IMR-90 (cell line): ENCODE measurements around the gene FOXP4. TPM values are rescaled to one million over a fixed set of nuclear protein-coding genes. Genes with fewer than 3 reads are reported as not detected.

Experiments used
- ATAC-seq: fragments of 200-7000 bp; cut with Tn5 transposase; 2 replicates; pipeline ENCODE4 v1.9.1; 2020; ENCODE audit warnings: low read depth, mild to moderate bottlenecking, moderate library complexity
- BruUV-seq: library from RNA; stranded (reverse); fragments of 400-500 nt; replicated peaks from 2 replicates; lab custom pipeline; 2021; lab: Mats Ljungman, UMichigan
- CTCF ChIA-PET: fragments of 300-600 bp; formaldehyde crosslinking; extraction: SDS; loops from one replicate; lab custom pipeline; 2021; ENCODE audit warnings: antibody characterized with exemption; lab: Yijun Ruan, JAX
- POLR2A ChIA-PET: fragments of 300-600 bp; sonication (Branson Sonifier 250); formaldehyde crosslinking; loops from one replicate; lab custom pipeline; 2022; ENCODE audit warnings: antibody characterized with exemption; ENCODE audit not compliant: unreplicated experiment; lab: Charles Lee
- DNase-seq: peaks from one replicate; pipeline ENCODE4 v3.0.0; 2013
- H2AFZ ChIP-seq: replicated peaks from 2 replicates; pipeline ENCODE3; 2013; ENCODE audit warnings: low read length, mild to moderate bottlenecking; ENCODE audit not compliant: poor library complexity
- H2AK5ac ChIP-seq: 2 replicates; pipeline ENCODE4 v1.6.1; 2013; ENCODE audit warnings: low read depth, low read length, inconsistent platforms
- H2AK9ac ChIP-seq: replicated peaks from 2 replicates; pipeline ENCODE3; 2013; ENCODE audit warnings: mild to moderate bottlenecking, low read depth, low read length, moderate library complexity; ENCODE audit not compliant: poor library complexity
- H2BK120ac ChIP-seq: 2 replicates; pipeline ENCODE4 v1.6.1; 2013; ENCODE audit warnings: low read depth, low read length, inconsistent platforms
- H2BK15ac ChIP-seq: 3 replicates; pipeline ENCODE4 v1.6.1; 2013; ENCODE audit warnings: low read depth, low read length, inconsistent platforms
- H2BK20ac ChIP-seq: 2 replicates; pipeline ENCODE4 v1.6.1; 2013; ENCODE audit warnings: low read depth, mild to moderate bottlenecking, inconsistent platforms, low read length, moderate library complexity
- H2BK5ac ChIP-seq: 2 replicates; pipeline ENCODE4 v1.6.1; 2013; ENCODE audit warnings: mild to moderate bottlenecking, low read depth, low read length, inconsistent platforms; ENCODE audit not compliant: poor library complexity, severe bottlenecking
- H3K14ac ChIP-seq: replicated peaks from 2 replicates; pipeline ENCODE4 v1.6.1; 2013; ENCODE audit warnings: low read depth, low read length, inconsistent platforms
- H3K18ac ChIP-seq: 2 replicates; pipeline ENCODE4 v1.6.1; 2013; ENCODE audit warnings: low read depth, low read length, control low read depth
- H3K23ac ChIP-seq: 2 replicates; pipeline ENCODE4 v1.6.1; 2013; ENCODE audit warnings: low read depth, low read length, inconsistent platforms
- H3K27ac ChIP-seq: 2 replicates; pipeline ENCODE4 v1.5.1; 2013; ENCODE audit warnings: mild to moderate bottlenecking, control low read depth, low read length; ENCODE audit not compliant: insufficient read depth
- H3K27me3 ChIP-seq: 2 replicates; pipeline ENCODE4 v1.6.1; 2013; ENCODE audit warnings: low read length; ENCODE audit not compliant: control insufficient read depth, insufficient read depth
- H3K36me3 ChIP-seq: 2 replicates; pipeline ENCODE4 v1.6.1; 2013; ENCODE audit warnings: low read length, mixed read lengths; ENCODE audit not compliant: control insufficient read depth, insufficient read depth
- H3K4ac ChIP-seq: 2 replicates; pipeline ENCODE4 v1.6.1; 2013; ENCODE audit warnings: low read depth, low read length, inconsistent platforms
- H3K4me1 ChIP-seq: 2 replicates; pipeline ENCODE4 v1.6.1; 2013; ENCODE audit warnings: low read length, mixed read lengths; ENCODE audit not compliant: control insufficient read depth, insufficient read depth
- H3K4me2 ChIP-seq: 2 replicates; pipeline ENCODE4 v1.6.1; 2013; ENCODE audit warnings: low read depth, mild to moderate bottlenecking, control low read depth, low read length, moderate library complexity
- H3K4me3 ChIP-seq: 2 replicates; pipeline ENCODE4 v1.5.1; 2013; ENCODE audit warnings: low read depth, mild to moderate bottlenecking, control low read depth, low read length, moderate library complexity; ENCODE audit not compliant: insufficient read depth
- H3K56ac ChIP-seq: 2 replicates; pipeline ENCODE4 v1.6.1; 2013; ENCODE audit warnings: low read length, inconsistent platforms; ENCODE audit not compliant: insufficient read depth; ENCODE audit errors: extremely low read depth
- H3K79me1 ChIP-seq, 2 experiments: 2 replicates each; pipeline ENCODE4 v1.6.1; 2013; ENCODE audit warnings: low read length in 2 of 2, inconsistent platforms in 1 of 2, low read depth in 1 of 2
- H3K9ac ChIP-seq: 2 replicates; pipeline ENCODE4 v1.6.1; 2013; ENCODE audit warnings: low read depth, low read length, control low read depth
- H3K9me1 ChIP-seq: 2 replicates; pipeline ENCODE4 v1.6.1; 2013; ENCODE audit warnings: low read length, inconsistent platforms; ENCODE audit not compliant: insufficient read depth
- H3K9me3 ChIP-seq: 2 replicates; pipeline ENCODE4 v1.6.1; 2013; ENCODE audit warnings: low read length; ENCODE audit not compliant: control insufficient read depth, insufficient read depth
- H4K20me1 ChIP-seq: 2 replicates; pipeline ENCODE4 v1.6.1; 2013; ENCODE audit warnings: low read length, inconsistent platforms; ENCODE audit not compliant: insufficient read depth
- H4K5ac ChIP-seq: 2 replicates; pipeline ENCODE4 v1.6.1; 2013; ENCODE audit warnings: mild to moderate bottlenecking, low read depth, low read length, control low read depth
- H4K8ac ChIP-seq, 2 experiments: 2 replicates each; pipeline ENCODE4 v1.6.1; 2013; ENCODE audit warnings: low read depth in 2 of 2, low read length in 2 of 2, control low read depth in 1 of 2, inconsistent platforms in 1 of 2
- H4K91ac ChIP-seq: 2 replicates; pipeline ENCODE4 v1.6.1; 2013; ENCODE audit warnings: low read depth, low read length, inconsistent platforms; ENCODE audit not compliant: insufficient read depth
- BHLHE40 ChIP-seq: fragments of 150-350 bp; IDR thresholded peaks from 2 replicates; pipeline ENCODE4 v1.6.1; 2016; ENCODE audit warnings: mild to moderate bottlenecking, low read depth, low read length
- CEBPB ChIP-seq: IDR thresholded peaks from 2 replicates; pipeline ENCODE4 v1.6.1; 2012; ENCODE audit warnings: low read depth, low read length, improper control_type of control experiment
- CHD1 ChIP-seq: IDR thresholded peaks from 2 replicates; pipeline ENCODE4 v1.6.1; 2012; ENCODE audit warnings: low read depth, low read length, improper control_type of control experiment
- FOS ChIP-seq: fragments of 150-350 bp; IDR thresholded peaks from 2 replicates; pipeline ENCODE4 v1.6.1; 2016; ENCODE audit warnings: low read depth, low read length
- MAFK ChIP-seq: IDR thresholded peaks from 2 replicates; pipeline ENCODE4 v1.6.1; 2012; ENCODE audit warnings: low read depth, low read length, improper control_type of control experiment
- MAZ ChIP-seq: IDR thresholded peaks from 2 replicates; pipeline ENCODE4 v1.6.1; 2012; ENCODE audit warnings: low read depth, mild to moderate bottlenecking, low read length, improper control_type of control experiment, moderate library complexity, borderline replicate concordance
- MXI1 ChIP-seq: IDR thresholded peaks from 2 replicates; pipeline ENCODE4 v1.6.1; 2012; ENCODE audit warnings: low read depth, mild to moderate bottlenecking, low read length, moderate library complexity, borderline replicate concordance
- NFE2L2 ChIP-seq: fragments of 150-350 bp; IDR thresholded peaks from 2 replicates; pipeline ENCODE4 v1.6.1; 2016; ENCODE audit warnings: low read depth, mild to moderate bottlenecking, low read length
- POLR2A ChIP-seq: IDR thresholded peaks from 2 replicates; pipeline ENCODE4 v1.6.1; 2012; ENCODE audit warnings: mild to moderate bottlenecking, low read depth, low read length
- RAD21 ChIP-seq: IDR thresholded peaks from 2 replicates; pipeline ENCODE4 v1.6.1; 2012; ENCODE audit warnings: low read length, improper control_type of control experiment
- RCOR1 ChIP-seq: IDR thresholded peaks from 2 replicates; pipeline ENCODE4 v1.6.1; 2012; ENCODE audit warnings: mild to moderate bottlenecking, low read length, improper control_type of control experiment; ENCODE audit not compliant: insufficient replicate concordance
- RFX5 ChIP-seq: IDR thresholded peaks from 2 replicates; pipeline ENCODE4 v1.8.0; 2012; ENCODE audit warnings: low read depth, mild to moderate bottlenecking, low read length, moderate library complexity
- SMC3 ChIP-seq: fragments of 150-350 bp; IDR thresholded peaks from 2 replicates; pipeline ENCODE4 v1.6.1; 2016; ENCODE audit warnings: low read depth, mild to moderate bottlenecking, antibody characterized with exemption, low read length, moderate library complexity
- WGBS, 2 experiments: methylation state at CpG; one replicate each; pipeline versions ENCODE4 v1.1.5 to v1.1.7; 2013; ENCODE audit warnings: missing lambda C conversion rate in 2 of 2; ENCODE audit not compliant: insufficient read length in 1 of 2; ENCODE audit errors: extremely low coverage in 2 of 2; 5-methylcytosine and 5-hydroxymethylcytosine counted together
- dilution Hi-C: fragments of 300-500 bp; cut with HindIII; formaldehyde crosslinking; loops from one replicate; pipeline ENCODE4 v1.14.3; 2018; ENCODE audit warnings: low sequenced_read_pairs; ENCODE audit not compliant: unreplicated experiment
- in situ Hi-C: fragments of 300-500 bp; cut with MboI; formaldehyde crosslinking; loops from 3 replicates; pipeline ENCODE4 v1.14.3; 2019; ENCODE audit warnings: low sequenced_read_pairs, inconsistent platforms, mixed read lengths
- intact Hi-C: fragments of 100-400 bp; cut with micrococcal nuclease; formaldehyde crosslinking; loops from 2 replicates; pipeline ENCODE4 v1.10.0; 2022
- polyA plus RNA-seq, 3 experiments: library from polyadenylated mRNA; depleted of rRNA; stranded (reverse); fragments of >200 nt; gene quantifications; 2 replicates each; pipeline ENCODE4 v1.2.3, GENCODE V29; 2012; ENCODE audit warnings: low replicate concordance in 1 of 3
- total RNA-seq: library from RNA; depleted of rRNA; stranded (reverse); fragments of >200 nt; gene quantifications from 2 replicates; pipeline ENCODE4 v1.2.3, GENCODE V29; 2012
- TF ChIP-seq, protein P1 (sequence below): fragments of 150-350 bp; IDR thresholded peaks from 2 replicates; pipeline ENCODE4 v1.6.1; 2017; ENCODE audit warnings: mild to moderate bottlenecking, antibody characterized with exemption, low read length, low read depth
- TF ChIP-seq, protein P2 (sequence below): conservative IDR thresholded peaks from 2 replicates; pipeline ENCODE4 v1.5.1; 2012; ENCODE audit warnings: mild to moderate bottlenecking, low read depth, low read length, improper control_type of control experiment
- TF ChIP-seq, protein P3 (sequence below): fragments of 150-350 bp; IDR thresholded peaks from 2 replicates; pipeline ENCODE4 v1.6.1; 2016; ENCODE audit warnings: low read depth, mild to moderate bottlenecking, low read length, moderate library complexity, borderline replicate concordance

FOXP4 gene
- total and polyA plus RNA-seq, 2 of the 4 experiments (the other 2 are of a cell fraction): 0.72 to 9.5 TPM

DNA sequence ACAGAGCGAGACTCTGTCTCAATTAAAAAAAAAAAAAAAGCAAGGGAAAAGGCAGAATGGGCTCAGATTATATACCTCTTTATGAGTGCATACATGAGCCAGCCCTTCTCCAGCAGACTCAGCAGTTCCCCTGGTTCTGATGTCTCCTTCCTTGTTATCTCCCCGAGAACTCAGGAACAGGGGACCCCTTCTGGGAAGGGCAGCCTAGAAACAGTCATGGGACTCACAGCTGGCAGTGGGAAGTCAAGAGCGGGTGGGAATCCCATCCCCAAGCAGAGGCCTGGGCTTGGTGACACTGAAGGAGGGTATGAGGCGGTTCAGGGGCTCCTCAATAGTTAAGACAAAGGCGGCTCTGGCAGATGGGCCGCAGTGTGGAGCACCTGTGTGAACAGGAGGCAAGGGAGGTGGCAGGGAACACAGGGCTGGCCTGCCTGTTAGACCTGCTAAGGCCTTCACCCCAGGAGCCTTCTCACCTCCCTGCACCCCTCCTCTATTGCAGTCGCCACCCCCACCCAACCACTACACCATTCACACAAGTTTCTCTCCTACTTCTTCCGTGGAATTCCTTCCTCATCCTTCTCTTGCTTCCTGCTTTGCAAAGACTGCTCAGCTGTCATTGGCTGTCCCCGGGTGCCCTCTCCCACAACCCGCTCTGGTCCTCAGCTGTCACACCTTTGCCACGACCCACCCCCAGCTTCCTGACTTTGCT lies 62.4 kb downstream of the FOXP4 start:
- ChIA-PET POLR2A (no interaction called here), CTCF (interaction anchor here (0.6 kb wide), 1 partner anchor 466 kb away, joined by 3 read pairs; no protein-coding TSS in a partner anchor)
- Histone ChIP-seq H3K56ac (no peak overlapping the region), H4K8ac (no peak overlapping the region), H4K20me1 (no peaks in the 10 kb centered on the region), H3K36me3 (no peaks in the 10 kb centered on the region), H2BK15ac (no peak overlapping the region), H3K9ac (no peak overlapping the region), H3K79me1 (no peaks in the 10 kb centered on the region), H3K9me3 (peaks cover 4% of the 10 kb centered on the region; the same call in 1 of the 2 replicates), H2BK5ac (no peak overlapping the region), H4K91ac (no peak overlapping the region), H3K4me1 (no peaks in the 10 kb centered on the region), H3K18ac (no peak overlapping the region), H2BK120ac (no peak overlapping the region), H3K4me3 (no peak overlapping the region), H3K9me1 (no peaks in the 10 kb centered on the region), H3K4ac (no peak overlapping the region), H3K23ac (no peak overlapping the region), H3K14ac (no peak overlapping the region), H3K4me2 (no peak overlapping the region), H3K27me3 (peaks cover 2% of the 10 kb centered on the region), H2AK5ac (no peak overlapping the region), H2AFZ (no peak overlapping the region), H3K27ac (no peak overlapping the region), H4K5ac (no peak overlapping the region), H2AK9ac (no peak overlapping the region), H2BK20ac (no peak overlapping the region)
- ATAC-seq (no peak), DNase-seq (no peak)
- 72% methylated on average over 8 of the region's 11 CpGs; no CpG with 5 or more reads in 1 of the 2 experiments for WGBS, 2 experiments
- dilution Hi-C loops: no loop called here
- TF ChIP-seq MXI1 (no peak), FOS (no peak), NFE2L2 (no peak), CEBPB (no peak), RAD21 (no peak), MAFK (no peak), RFX5 (no peak), CHD1 (no peak), SMC3 (no peak), MAZ (no peak), POLR2A (no peak), RCOR1 (no peak), BHLHE40 (no peak)
- TF ChIP-seq, protein P1, sequence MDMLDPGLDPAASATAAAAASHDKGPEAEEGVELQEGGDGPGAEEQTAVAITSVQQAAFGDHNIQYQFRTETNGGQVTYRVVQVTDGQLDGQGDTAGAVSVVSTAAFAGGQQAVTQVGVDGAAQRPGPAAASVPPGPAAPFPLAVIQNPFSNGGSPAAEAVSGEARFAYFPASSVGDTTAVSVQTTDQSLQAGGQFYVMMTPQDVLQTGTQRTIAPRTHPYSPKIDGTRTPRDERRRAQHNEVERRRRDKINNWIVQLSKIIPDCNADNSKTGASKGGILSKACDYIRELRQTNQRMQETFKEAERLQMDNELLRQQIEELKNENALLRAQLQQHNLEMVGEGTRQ: no peak
- TF ChIP-seq, protein P2, sequence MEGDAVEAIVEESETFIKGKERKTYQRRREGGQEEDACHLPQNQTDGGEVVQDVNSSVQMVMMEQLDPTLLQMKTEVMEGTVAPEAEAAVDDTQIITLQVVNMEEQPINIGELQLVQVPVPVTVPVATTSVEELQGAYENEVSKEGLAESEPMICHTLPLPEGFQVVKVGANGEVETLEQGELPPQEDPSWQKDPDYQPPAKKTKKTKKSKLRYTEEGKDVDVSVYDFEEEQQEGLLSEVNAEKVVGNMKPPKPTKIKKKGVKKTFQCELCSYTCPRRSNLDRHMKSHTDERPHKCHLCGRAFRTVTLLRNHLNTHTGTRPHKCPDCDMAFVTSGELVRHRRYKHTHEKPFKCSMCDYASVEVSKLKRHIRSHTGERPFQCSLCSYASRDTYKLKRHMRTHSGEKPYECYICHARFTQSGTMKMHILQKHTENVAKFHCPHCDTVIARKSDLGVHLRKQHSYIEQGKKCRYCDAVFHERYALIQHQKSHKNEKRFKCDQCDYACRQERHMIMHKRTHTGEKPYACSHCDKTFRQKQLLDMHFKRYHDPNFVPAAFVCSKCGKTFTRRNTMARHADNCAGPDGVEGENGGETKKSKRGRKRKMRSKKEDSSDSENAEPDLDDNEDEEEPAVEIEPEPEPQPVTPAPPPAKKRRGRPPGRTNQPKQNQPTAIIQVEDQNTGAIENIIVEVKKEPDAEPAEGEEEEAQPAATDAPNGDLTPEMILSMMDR: no peak
- TF ChIP-seq, protein P3, sequence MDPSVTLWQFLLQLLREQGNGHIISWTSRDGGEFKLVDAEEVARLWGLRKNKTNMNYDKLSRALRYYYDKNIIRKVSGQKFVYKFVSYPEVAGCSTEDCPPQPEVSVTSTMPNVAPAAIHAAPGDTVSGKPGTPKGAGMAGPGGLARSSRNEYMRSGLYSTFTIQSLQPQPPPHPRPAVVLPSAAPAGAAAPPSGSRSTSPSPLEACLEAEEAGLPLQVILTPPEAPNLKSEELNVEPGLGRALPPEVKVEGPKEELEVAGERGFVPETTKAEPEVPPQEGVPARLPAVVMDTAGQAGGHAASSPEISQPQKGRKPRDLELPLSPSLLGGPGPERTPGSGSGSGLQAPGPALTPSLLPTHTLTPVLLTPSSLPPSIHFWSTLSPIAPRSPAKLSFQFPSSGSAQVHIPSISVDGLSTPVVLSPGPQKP: no peak
- BruUV-seq: no TSS peak
- intact Hi-C loops: no loop called here
- in situ Hi-C loops: no loop called here
